Transverse colon (tissue), 4 donors: Measurements from ENCODE around the gene CRTC2. TPM values are rescaled to one million over a fixed set of nuclear protein-coding genes. Genes with fewer than 3 reads are reported as not detected.
"Not testable (repeated sequence)": the region's sequence is repeated elsewhere in the genome, so short reads cannot be mapped to it uniquely, and the experiment has no call there.

Experiments
- DNase-seq: peaks from one replicate; pipeline ENCODE4 v3.0.0-alpha.2; 2019
- H3K27ac ChIP-seq, 4 donors: fragments of 200-600 bp; sonication (generic); 2 replicates each; pipeline ENCODE4 v1.5.1; 2016 to 2018; ENCODE audit warnings: inconsistent platforms in 4 of 4
- H3K27me3 ChIP-seq: fragments of 200-600 bp; sonication (generic); 2 replicates; pipeline ENCODE4 v1.5.1; 2017; ENCODE audit warnings: inconsistent platforms
- H3K36me3 ChIP-seq, 4 donors: fragments of 200-600 bp; sonication (generic); 2 replicates each; pipeline ENCODE4 v1.5.1; 2017 to 2019; ENCODE audit warnings: inconsistent platforms in 4 of 4
- H3K4me1 ChIP-seq, 4 donors: fragments of 200-600 bp; sonication (generic); 2 replicates each; pipeline ENCODE4 v1.5.1; 2017 to 2020; ENCODE audit warnings: inconsistent platforms in 4 of 4
- H3K4me3 ChIP-seq, 4 donors: fragments of 200-600 bp; sonication (generic); 1 replicate in 1 of 4; 2 replicates in 3 of 4; pipeline versions ENCODE4 v1.5.1 to v1.6.1; 2017 to 2019; ENCODE audit warnings: inconsistent platforms in 4 of 4
- H3K9me3 ChIP-seq, 2 donors: fragments of 200-600 bp; sonication (generic); 2 replicates each; pipeline ENCODE4 v1.5.1; 2017 to 2019; ENCODE audit warnings: inconsistent platforms in 2 of 2
- EP300 ChIP-seq: sonication (generic); formaldehyde crosslinking; IDR thresholded peaks from one replicate; pipeline ENCODE4 v1.6.1; 2017; ENCODE audit warnings: antibody characterized with exemption, low read depth
- POLR2A ChIP-seq: fragments of 450-650 bp; IDR thresholded peaks from one replicate; pipeline ENCODE4 v1.6.1; 2016; ENCODE audit warnings: antibody characterized with exemption, mild to moderate bottlenecking, moderate library complexity
- POLR2AphosphoS5 ChIP-seq, 3 donors: sonication (generic); formaldehyde crosslinking; IDR thresholded peaks; one replicate each; pipeline ENCODE4 v1.6.1; 2016; ENCODE audit warnings: antibody characterized with exemption in 3 of 3
- WGBS, 2 donors: methylation state at CpG; one replicate each; pipeline ENCODE4 v1.1.5; 2018; ENCODE audit warnings: low coverage in 1 of 2; 5-methylcytosine and 5-hydroxymethylcytosine counted together
- in situ Hi-C, 4 donors: fragments of 200-750 bp; cut with MboI; loops; one replicate each; pipeline versions ENCODE4 v1.15.0 to v1.15.1; 2017; ENCODE audit warnings: low sequenced_read_pairs in 3 of 4, low pct_ligation_motif_present in 1 of 4, low pct_unique_long_range_greater_than_20kb in 1 of 4
- intact Hi-C: fragments of 100-400 bp; cut with DNase I; formaldehyde crosslinking; loops from one replicate; pipeline ENCODE4 v1.15.1; 2023; ENCODE audit warnings: low total_unique reads
- total RNA-seq, 4 donors: library from RNA; depleted of rRNA; stranded (reverse); fragments of >200 nt; gene quantifications; one replicate each; pipeline ENCODE4 v1.1.0, GENCODE V29; 2016
- TF ChIP-seq, protein P1 (sequence below), 5 experiments: fragments of 200-600 bp in 3 of 5; fragments of 450-650 bp in 2 of 5; sonication (generic) in 3 of 5; IDR thresholded peaks; 1 replicate in 2 of 5; 2 replicates in 3 of 5; pipeline ENCODE4 v1.5.1; 2016 to 2017; ENCODE audit warnings: antibody characterized with exemption in 5 of 5, inconsistent platforms in 3 of 5, mild to moderate bottlenecking in 2 of 5, moderate library complexity in 1 of 5

Gene CRTC2
- total RNA-seq, 4 donors from 2014 or later = 13.3 to 32.5 (median 21.4) TPM

DNA sequence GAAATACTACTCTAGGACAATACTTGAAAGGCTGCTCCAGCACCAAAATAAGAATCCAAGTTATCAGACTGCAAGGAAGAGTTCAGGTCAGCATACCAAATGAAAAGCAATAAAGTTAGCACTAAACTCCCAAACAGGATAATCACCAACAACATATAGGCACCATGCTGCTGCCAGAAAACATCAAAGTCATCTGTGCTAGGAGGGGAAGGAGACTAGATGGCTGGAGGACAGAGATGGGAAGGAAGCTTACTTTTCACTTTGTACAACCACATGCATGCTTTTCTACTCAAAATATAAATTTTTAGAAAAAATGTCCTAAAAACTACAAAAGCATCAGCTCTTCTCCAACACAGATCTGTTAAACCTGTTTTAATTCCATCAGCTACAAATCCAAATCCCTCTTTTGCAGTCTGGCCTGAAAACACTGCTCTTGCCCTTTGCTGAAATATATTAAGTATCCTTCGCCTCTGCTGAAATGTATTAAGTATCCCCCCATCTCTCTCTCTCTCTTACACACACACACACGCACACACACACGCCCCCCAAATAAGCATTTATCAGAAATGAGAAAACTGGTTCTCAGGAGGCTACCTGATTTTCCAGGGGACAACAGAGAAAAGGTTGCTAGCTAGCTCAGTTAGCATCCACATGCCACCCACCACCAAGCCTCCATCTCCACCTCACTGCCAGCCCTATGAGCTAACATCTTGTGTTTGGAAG, 37.2 kb downstream of the CRTC2 start:
- no peaks in the 10 kb centered on the region for H3K36me3 ChIP-seq
- intact Hi-C loops (no loop called here), in situ Hi-C loops (loop anchor here in 1 of 4 donors (25.0 kb wide), 1 partner anchor 109 kb away; no protein-coding TSS in a partner anchor)
- TF ChIP-seq POLR2A = no peak
- TF ChIP-seq, protein P1, sequence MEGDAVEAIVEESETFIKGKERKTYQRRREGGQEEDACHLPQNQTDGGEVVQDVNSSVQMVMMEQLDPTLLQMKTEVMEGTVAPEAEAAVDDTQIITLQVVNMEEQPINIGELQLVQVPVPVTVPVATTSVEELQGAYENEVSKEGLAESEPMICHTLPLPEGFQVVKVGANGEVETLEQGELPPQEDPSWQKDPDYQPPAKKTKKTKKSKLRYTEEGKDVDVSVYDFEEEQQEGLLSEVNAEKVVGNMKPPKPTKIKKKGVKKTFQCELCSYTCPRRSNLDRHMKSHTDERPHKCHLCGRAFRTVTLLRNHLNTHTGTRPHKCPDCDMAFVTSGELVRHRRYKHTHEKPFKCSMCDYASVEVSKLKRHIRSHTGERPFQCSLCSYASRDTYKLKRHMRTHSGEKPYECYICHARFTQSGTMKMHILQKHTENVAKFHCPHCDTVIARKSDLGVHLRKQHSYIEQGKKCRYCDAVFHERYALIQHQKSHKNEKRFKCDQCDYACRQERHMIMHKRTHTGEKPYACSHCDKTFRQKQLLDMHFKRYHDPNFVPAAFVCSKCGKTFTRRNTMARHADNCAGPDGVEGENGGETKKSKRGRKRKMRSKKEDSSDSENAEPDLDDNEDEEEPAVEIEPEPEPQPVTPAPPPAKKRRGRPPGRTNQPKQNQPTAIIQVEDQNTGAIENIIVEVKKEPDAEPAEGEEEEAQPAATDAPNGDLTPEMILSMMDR (IDR thresholded peaks at IDR 0.05) = no peak
- no peak for TF ChIP-seq EP300
- no peak for TF ChIP-seq POLR2AphosphoS5 (IDR thresholded peaks at IDR 0.05)
- peak overlapping the region; percentile 95 to 99 (median 96) for H3K27ac ChIP-seq
- no peak for DNase-seq
- H3K27me3 ChIP-seq = no peaks in the 10 kb centered on the region
- 28 to 51% methylated on average over 3 of the region's 3 CpGs for WGBS, 2 donors
- H3K9me3 ChIP-seq = no peaks in the 10 kb centered on the region
- H3K4me1 ChIP-seq = peaks cover 11 to 45% (median 30%) of the 10 kb centered on the region in 4 donors
- H3K4me3 ChIP-seq = peak overlapping the region; percentile 86 to 97 (median 90)

DNA sequence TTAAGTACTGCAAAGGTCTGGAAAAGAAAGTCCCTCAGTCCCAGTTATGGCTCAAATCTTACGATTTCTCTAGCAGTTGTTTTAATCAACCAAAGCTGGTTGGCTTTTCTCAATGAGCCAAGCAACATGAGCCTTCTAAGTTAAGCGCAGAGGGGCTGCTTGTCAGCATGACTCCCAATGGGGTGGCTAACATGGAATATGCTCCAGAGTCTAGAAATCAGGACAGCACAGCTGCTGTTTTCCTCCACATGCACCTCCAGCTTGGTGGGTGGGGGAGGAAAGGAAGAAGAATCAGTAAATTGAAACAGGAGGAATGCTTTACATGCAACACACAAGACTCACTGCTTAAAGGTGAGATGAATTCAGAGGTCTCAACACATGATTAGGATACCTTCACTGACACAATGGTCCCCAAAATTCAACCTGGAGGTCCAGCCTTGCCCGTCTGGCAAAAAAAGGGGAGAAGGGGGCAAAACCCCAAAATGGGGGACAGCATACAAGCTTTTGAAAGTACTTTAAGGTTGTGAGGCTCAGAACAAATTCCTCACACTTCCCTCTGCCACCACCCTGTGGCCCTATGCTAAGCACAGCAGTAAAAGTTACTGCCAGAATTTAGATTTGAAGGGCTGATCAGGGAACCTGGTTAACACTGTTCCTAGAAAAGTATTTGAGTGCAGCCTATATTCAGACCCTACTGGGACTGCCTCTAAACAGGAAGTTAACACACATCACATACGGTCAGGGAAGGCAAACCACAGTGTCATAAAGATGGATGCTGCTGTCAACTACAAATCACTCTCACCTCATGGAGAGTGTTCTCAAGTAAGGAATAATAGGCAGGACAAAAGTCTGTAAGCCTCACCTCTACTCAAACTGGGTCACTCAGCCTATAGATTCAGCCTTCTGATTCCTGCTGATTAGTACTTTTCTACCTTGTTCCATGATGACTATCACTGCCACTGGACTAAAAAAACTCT, 38.2 kb downstream of the CRTC2 start:
- 46 to 49% methylated on average over 2 to 4 of the region's 4 CpGs for WGBS, 2 donors
- H3K4me3 ChIP-seq = no peak overlapping the region
- no peaks in the 10 kb centered on the region for H3K9me3 ChIP-seq
- TF ChIP-seq, protein P1 (IDR thresholded peaks at IDR 0.05) = peak in 1 of 5 experiments; percentile 13
- TF ChIP-seq POLR2AphosphoS5 (IDR thresholded peaks at IDR 0.05) = no peak
- TF ChIP-seq POLR2A = no peak
- no peak for TF ChIP-seq EP300
- intact Hi-C loops (no loop called here), in situ Hi-C loops (loop anchor here in 1 of 4 donors (25.0 kb wide), 1 partner anchor 108 kb away; no protein-coding TSS in a partner anchor)
- H3K27ac ChIP-seq = peak overlapping the region in 3 of 4 donors; percentile 7 to 46 (median 16)
- H3K36me3 ChIP-seq = no peaks in the 10 kb centered on the region
- no peaks in the 10 kb centered on the region for H3K27me3 ChIP-seq
- peaks cover 11 to 45% (median 30%) of the 10 kb centered on the region in 4 donors for H3K4me1 ChIP-seq
- DNase-seq = no peak

DNA sequence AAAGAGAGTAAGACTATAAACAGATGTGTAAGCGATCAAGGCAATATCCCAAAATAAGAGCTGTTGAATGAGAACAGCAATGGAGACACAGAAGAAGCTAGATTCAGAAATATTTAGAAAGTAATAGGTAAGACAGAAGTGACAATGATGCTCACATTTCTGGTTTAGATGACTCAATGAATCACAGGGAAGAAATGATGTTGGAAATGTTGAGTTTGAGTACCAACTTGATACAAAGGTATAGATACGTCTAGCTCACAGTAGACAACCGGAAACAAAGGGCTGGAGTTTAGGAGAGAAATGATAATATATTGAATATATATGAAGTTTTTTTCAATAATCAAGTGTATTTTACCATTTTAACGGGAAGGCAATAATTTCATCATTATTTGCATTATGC, 42.1 kb downstream of the CRTC2 start:
- 81% methylated on average over 3 to 4 of the region's 4 CpGs for WGBS, 2 donors
- Histone ChIP-seq H3K4me3 (no peak overlapping the region), H3K4me1 (peaks cover 7 to 27% (median 17%) of the 10 kb centered on the region in 4 donors), H3K27ac (no peak overlapping the region), H3K36me3 (no peaks in the 10 kb centered on the region), H3K27me3 (no peaks in the 10 kb centered on the region), H3K9me3 (no peaks in the 10 kb centered on the region)
- in situ Hi-C loops (loop anchor here in 1 of 4 donors (25.0 kb wide), 1 partner anchor 104 kb away; no protein-coding TSS in a partner anchor), intact Hi-C loops (no loop called here)
- no peak for DNase-seq
- no peak for TF ChIP-seq POLR2AphosphoS5 (IDR thresholded peaks at IDR 0.05)
- no peak for TF ChIP-seq POLR2A
- no peak for TF ChIP-seq EP300
- TF ChIP-seq, protein P1 (IDR thresholded peaks at IDR 0.05) = no peak

DNA sequence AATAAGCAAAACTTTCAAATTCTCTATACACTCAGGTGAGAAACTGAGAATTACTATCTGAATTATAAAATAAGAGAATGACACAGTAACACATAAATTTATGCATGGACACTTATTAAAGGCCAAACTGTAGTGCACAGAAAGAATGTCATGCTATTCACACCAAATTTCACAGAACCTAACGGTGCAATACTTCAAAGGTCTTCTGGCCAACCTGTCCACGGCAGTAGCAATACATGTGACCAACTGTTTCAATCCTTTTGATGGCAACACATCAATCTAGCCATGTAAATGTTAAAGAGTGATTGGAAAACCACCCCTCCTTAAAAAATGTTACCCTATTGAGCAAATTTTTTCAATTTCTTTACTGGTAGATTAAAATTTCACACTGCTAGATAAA, 46.1 kb downstream of the CRTC2 start:
- H3K4me1 ChIP-seq = peaks cover 0 to 5% (median 0%) of the 10 kb centered on the region in 4 donors
- intact Hi-C loops (no loop called here), in situ Hi-C loops (loop anchor here in 1 of 4 donors (25.0 kb wide), 1 partner anchor 100 kb away; no protein-coding TSS in a partner anchor)
- no peak overlapping the region for H3K4me3 ChIP-seq
- H3K9me3 ChIP-seq = no peaks in the 10 kb centered on the region
- H3K36me3 ChIP-seq = peaks cover 0 to 4% (median 0%) of the 10 kb centered on the region in 4 donors
- no peaks in the 10 kb centered on the region for H3K27me3 ChIP-seq
- TF ChIP-seq POLR2AphosphoS5 (IDR thresholded peaks at IDR 0.05) (no peak), POLR2A (no peak), EP300 (no peak)
- TF ChIP-seq, protein P1 (IDR thresholded peaks at IDR 0.05) = no peak
- no peak overlapping the region for H3K27ac ChIP-seq
- DNase-seq = no peak
- WGBS, 2 donors = 75 to 85% methylated on average over 2 of the region's 2 CpGs

DNA sequence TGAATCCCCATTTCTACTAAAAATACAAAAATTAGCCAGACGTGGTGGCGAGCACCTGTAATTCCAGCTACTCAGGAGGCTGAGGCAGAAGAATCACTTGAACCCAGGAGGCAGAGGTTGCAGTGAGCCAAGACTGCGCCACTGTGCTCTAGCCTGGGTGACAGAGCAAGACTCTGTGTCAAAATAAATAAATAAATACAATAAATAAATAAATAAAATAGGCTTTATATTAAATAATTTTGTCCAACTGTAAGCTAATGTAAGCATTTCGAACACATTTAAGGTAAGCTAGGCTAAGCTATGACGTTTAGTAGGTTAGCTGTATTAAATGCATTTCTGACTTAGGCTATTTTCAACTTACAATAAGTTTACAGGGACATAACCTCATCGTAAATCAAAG, 47.9 kb downstream of the CRTC2 start:
- H3K36me3 ChIP-seq, intact Hi-C loops, H3K9me3 ChIP-seq, H3K27ac ChIP-seq, H3K4me3 ChIP-seq, H3K4me1 ChIP-seq, H3K27me3 ChIP-seq, DNase-seq: not testable (repeated sequence)
- 73 to 84% methylated on average over 6 of the region's 6 CpGs for WGBS, 2 donors
- in situ Hi-C loops = loop anchor here in 1 of 4 donors (25.0 kb wide), 1 partner anchor 98 kb away; no protein-coding TSS in a partner anchor
